ENCODE results near the gene EEF1A2.
"Not testable (repeated sequence)": the region's sequence is repeated elsewhere in the genome, so short reads cannot be mapped to it uniquely, and the experiment has no call there.

EEF1A2 gene

DNA sequence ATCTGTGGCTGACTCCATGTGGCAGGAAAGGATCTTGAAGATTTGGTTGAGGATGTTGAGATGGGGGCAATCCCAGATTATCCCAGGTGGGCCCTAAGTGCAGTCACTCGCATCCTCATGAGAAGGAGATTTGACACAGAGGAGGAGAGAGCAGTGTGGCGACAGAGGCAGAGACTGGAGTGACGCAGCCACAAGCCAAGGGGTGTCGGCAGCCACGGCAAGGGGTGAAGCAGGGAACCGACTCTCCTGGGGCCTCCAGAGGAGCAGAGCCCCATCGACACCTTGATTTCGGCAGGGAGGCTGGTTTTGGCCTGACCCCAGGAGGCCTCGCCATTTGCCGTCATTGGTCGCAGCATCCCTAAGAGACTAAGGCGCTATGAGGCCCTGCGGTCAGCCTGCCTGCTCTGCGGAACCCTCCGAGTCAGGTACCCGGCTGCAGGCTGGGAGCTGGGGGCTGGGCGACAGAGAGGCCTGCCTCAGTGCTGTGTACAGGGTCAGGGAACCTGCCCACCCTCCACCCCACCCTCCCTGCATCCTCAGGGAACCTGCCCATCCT lies 12.5 kb downstream of the EEF1A2 start:
- TF ChIP-seq, protein P1, sequence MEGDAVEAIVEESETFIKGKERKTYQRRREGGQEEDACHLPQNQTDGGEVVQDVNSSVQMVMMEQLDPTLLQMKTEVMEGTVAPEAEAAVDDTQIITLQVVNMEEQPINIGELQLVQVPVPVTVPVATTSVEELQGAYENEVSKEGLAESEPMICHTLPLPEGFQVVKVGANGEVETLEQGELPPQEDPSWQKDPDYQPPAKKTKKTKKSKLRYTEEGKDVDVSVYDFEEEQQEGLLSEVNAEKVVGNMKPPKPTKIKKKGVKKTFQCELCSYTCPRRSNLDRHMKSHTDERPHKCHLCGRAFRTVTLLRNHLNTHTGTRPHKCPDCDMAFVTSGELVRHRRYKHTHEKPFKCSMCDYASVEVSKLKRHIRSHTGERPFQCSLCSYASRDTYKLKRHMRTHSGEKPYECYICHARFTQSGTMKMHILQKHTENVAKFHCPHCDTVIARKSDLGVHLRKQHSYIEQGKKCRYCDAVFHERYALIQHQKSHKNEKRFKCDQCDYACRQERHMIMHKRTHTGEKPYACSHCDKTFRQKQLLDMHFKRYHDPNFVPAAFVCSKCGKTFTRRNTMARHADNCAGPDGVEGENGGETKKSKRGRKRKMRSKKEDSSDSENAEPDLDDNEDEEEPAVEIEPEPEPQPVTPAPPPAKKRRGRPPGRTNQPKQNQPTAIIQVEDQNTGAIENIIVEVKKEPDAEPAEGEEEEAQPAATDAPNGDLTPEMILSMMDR (IDR thresholded peaks at IDR 0.05; ENCODE audit: low read depth, low read length): no peak
- no peak overlapping the region for H3K4me3 ChIP-seq (replicated peaks in 1 of 2; ENCODE audit: low read depth in 2 of 2, low read length in 2 of 2)
- DNase-seq (ENCODE audit: low read depth in 2 of 2): no peak

DNA sequence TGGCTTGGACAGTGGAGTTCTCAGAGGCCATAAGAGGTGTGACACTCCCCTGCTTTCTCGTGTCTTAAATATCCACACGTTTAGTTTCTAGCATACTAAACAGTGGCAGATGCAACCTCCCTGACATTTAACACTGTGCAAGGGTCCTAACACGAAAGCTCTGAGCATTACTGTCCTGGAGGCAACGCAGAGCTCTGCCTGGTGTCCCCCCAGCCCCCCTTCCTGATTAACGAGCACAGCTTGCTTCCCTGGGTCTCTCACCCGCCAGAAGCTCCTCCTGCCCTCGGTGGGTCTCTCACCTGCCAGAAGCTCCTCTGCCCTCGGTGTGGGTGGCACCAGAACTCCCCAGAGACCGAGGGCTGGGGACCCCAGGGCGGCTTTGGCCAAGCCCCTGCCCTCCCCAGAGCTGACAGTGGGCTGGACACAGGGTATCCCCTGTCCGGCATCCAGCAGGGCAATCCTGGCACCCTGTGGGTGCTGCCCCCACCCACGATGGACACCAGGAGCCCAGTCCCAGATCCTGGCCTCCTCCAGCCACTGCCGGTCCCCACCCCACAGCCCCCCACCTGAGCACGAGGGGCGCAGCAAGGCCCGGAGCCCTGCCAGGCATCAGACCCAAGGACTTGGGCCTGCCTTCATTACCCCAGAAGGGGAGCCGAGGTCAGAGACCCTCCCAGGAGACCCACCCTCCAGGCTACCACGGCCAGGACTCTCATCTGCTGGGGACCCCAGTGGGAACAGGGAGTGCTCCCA lies 14.1 kb downstream of the EEF1A2 start:
- DNase-seq (ENCODE audit: low read depth in 2 of 2): no peak
- TF ChIP-seq, protein P1 (IDR thresholded peaks at IDR 0.05; ENCODE audit: low read depth, low read length): no peak
- no peak overlapping the region for H3K4me3 ChIP-seq (replicated peaks in 1 of 2; ENCODE audit: low read depth in 2 of 2, low read length in 2 of 2)

DNA sequence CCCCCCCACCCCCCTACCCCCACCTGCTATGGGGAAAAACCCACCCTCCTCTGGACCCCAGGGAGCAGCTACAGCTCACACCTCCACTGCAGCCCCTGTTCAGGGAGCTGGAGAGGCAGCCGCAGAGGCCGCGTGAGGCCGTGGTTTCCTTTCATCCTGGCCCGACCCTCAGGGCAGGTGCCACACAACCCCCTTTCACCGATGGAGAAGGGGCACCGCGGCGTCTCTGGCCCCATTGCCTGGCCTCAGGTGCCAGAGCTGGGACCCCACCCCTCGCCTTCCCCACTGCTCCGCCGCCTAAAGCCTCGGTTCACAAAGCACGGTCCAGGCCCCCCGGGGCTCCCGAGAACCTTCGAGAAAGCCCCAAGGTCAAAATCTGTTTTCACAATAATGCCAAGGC lies 14.6 kb downstream of the EEF1A2 start:
- H3K4me3 ChIP-seq (replicated peaks in 1 of 2; ENCODE audit: low read depth in 2 of 2, low read length in 2 of 2): no peak overlapping the region
- TF ChIP-seq, protein P1 (IDR thresholded peaks at IDR 0.05; ENCODE audit: low read depth, low read length): no peak
- DNase-seq (ENCODE audit: low read depth in 2 of 2): no peak

DNA sequence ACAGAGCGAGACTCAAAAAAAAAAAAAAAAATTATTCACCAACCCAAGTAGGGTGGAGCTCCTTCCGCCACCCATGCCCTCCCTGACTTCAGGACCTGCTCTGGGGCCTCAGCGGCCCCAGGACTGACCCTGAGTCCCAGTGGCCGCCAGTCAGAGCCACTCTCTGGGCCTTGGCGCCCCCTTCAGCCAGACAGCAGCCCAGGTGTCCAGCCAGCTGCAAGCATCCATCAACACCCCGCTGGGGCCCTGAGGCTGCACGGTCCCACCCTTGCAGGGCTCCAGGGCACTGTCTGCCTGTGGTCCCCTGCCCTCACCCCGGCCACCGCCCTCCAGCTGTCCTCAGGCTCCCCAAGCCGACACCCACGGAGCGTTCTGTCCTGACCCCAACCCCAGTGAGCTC lies 15.0 kb downstream of the EEF1A2 start:
- no peak overlapping the region for H3K4me3 ChIP-seq (replicated peaks in 1 of 2; ENCODE audit: low read depth in 2 of 2, low read length in 2 of 2)
- no peak for DNase-seq (ENCODE audit: low read depth in 2 of 2)
- TF ChIP-seq, protein P1 (IDR thresholded peaks at IDR 0.05; ENCODE audit: low read depth, low read length): no peak

DNA sequence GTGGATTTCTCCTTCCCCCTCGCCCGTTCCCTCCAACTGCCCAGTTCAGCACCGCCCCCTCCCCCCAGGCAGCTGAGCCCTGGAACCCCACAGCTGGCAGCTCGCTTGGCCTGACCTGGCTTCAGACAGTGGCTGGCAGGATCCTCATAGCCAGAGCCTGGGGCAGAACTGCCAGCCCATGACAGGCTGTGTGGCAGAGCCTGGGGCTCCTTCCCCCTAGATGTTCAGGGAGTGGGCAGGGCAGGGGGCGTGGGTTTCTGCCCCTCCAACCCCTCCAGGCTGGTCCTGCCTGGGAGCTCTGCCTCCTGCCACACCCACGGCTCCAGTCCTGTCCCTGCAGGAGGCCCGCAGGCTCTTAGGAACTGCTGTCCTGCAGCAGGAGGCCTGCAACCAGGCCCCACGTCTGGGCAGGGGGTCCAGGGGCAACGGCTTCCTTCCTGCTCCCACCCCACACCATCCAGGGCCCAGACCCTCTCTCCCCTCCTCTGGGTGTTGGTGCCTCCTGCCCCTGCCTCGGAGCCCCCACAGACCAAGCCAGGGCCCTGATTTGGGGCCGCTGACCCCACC lies 16.8 kb downstream of the EEF1A2 start:
- no peak overlapping the region for H3K4me3 ChIP-seq (replicated peaks in 1 of 2; ENCODE audit: low read depth in 2 of 2, low read length in 2 of 2)
- TF ChIP-seq, protein P1 (IDR thresholded peaks at IDR 0.05; ENCODE audit: low read depth, low read length): no peak
- no peak for DNase-seq (ENCODE audit: low read depth in 2 of 2)

DNA sequence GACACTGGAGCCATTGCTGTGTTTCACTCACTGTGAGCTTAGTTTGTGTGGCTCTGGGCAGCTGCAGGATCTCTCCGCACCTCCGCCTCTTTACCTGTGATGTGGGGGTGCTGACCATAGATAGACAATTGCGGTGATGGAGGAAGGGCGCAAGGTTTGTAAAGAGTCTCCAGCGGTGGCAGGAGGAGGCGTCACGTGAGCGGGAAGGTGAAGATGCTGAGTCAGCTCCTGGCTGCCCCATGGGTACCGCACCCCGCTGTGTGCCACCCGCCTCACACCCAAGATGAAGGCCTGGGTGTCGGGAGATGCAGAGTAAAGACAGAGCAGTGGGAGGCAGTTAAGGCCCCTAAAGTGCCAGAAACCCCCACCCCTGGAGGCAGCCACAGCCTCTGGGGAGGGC lies 17.4 kb downstream of the EEF1A2 start:
- no peak for DNase-seq (ENCODE audit: low read depth in 2 of 2)
- no peak overlapping the region for H3K4me3 ChIP-seq (replicated peaks in 1 of 2; ENCODE audit: low read depth in 2 of 2, low read length in 2 of 2)
- TF ChIP-seq, protein P1 (IDR thresholded peaks at IDR 0.05; ENCODE audit: low read depth, low read length): no peak

DNA sequence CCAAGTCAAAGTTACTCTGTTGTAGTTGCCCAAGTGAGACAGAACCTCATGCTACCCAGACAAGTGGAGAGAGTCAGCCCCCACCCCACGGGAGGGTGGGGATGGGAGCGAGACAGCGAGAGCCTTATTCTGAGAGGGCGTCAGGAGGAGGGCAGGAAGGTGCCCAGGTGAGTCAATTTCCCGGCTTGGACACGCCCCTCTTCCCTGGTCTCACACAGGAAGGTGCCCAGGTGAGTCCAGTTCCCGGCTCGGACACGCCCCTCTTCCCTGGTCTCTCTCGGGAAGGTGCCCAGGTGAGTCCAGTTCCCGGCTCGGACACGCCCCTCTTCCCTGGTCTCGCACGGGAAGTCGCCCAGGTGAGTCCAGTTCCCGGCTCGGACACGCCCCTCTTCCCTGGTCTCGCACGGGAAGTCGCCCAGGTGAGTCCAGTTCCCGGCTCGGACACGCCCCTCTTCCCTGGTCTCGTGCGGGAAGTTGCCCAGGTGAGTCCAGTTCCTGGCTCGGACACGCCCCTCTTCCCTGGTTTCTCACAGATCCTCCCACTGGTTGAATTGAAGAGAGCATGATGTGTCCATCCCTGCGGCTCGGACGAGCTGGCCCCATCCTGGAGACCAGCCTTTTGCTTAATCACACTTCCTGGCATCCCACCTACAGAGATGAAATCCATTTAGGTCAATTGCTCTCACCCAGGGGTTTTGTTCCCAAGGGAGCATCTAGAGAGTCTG lies 19.0 kb downstream of the EEF1A2 start:
- not testable (repeated sequence) for DNase-seq (ENCODE audit: low read depth in 2 of 2); H3K4me3 ChIP-seq (replicated peaks in 1 of 2; ENCODE audit: low read depth in 2 of 2, low read length in 2 of 2)

All from cardiac fibroblast (primary cell).